ENCODE measurements around the gene BORCS6. TPM values are rescaled to one million over a fixed set of nuclear protein-coding genes. Genes with fewer than 3 reads are reported as not detected.

BORCS6 gene
- total and polyA plus RNA-seq, 2 donors (not counting 1 experiment from before 2014, with no cell fraction given): 9.7 to 20.2 TPM

DNA sequence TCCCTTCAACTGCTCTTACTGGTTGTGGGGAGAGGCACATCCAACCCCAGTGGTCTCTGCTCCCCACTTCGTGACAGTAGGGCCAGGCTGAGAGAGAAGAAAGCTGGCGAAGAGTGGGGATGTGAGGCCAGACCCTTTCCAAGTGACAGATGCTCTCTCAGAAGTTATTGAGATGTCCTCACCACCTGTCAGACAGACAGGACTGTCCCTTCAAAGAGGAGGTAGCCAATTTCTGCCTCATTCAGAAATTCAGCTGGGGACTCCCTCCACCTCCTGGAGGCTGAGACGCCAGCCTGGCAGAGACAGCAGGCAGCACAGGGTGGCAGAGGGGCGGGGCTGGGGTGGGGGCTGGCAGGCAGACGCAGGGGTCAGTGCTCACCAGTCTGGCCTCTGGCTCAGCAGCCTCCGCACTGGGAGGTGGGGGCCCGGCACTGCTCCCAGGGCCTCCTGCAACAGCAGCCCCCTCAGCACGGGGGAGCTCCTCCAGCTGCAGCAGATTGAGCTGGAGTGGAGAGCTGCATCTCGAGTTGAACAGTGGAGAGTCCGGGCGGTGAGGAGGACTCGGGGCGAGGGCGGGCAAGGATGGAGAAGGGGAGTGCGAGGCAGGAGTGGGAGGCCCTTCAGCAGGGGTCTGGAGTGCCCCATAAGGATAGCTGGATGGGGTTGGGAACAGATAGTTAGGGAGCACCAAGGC lies 46.9 kb downstream of the BORCS6 start:
- Histone ChIP-seq H3K4me1 (ENCODE audit: control insufficient read depth in 2 of 2, insufficient read depth in 2 of 2, low read length in 2 of 2) (peaks cover 9 to 15% of the 10 kb centered on the region in 2 donors), H3K9ac (ENCODE audit: low read length) (no peak overlapping the region), H3K4me2 (replicated peaks; ENCODE audit: low read depth, low read length, poor library complexity, severe bottlenecking) (no peak overlapping the region), H3K9me3 (ENCODE audit: control extremely low read depth in 1 of 3, control insufficient read depth in 2 of 3, insufficient read depth in 1 of 3, low read length in 2 of 3) (no peaks in the 10 kb centered on the region), H3K27me3 (replicated peaks in 1 of 4; ENCODE audit: control extremely low read depth in 1 of 4, control insufficient read depth in 3 of 4, insufficient read depth in 4 of 4, low read length in 3 of 4) (no peaks in the 10 kb centered on the region), H3K79me2 (ENCODE audit: control insufficient read depth, insufficient read depth, low read length) (peaks cover 9% of the 10 kb centered on the region), H3K4me3 (ENCODE audit: control extremely low read depth in 1 of 5, extremely low read depth in 1 of 5, insufficient read depth in 1 of 5, low read depth in 2 of 5, low read length in 4 of 5) (no peak overlapping the region), H4K20me1 (ENCODE audit: control insufficient read depth, insufficient read depth, low read length, poor library complexity, severe bottlenecking) (peaks cover 15% of the 10 kb centered on the region), H3K36me3 (replicated peaks in 1 of 2; ENCODE audit: control extremely low read depth in 1 of 2, control insufficient read depth in 1 of 2, extremely low read depth in 1 of 2, insufficient read depth in 2 of 2, low read length in 1 of 2) (peaks cover 0 to 65% of the 10 kb centered on the region in 2 experiments), H2AFZ (ENCODE audit: insufficient read depth, low read depth, low read length, poor library complexity, severe bottlenecking) (no peak overlapping the region), H3K27ac (ENCODE audit: low read length in 2 of 2) (no peak overlapping the region)
- no peaks in the 10 kb centered on the region for H3K9me3 Mint-ChIP-seq (ENCODE audit: insufficient read depth)
- WGBS (ENCODE audit: insufficient coverage): 95% methylated on average over 13 of the region's 15 CpGs
- ChIA-PET CTCF (interaction anchor here (7.2 kb wide), 1 partner anchor 24 kb away, joined by 68 read pairs; the partner anchor contains the start of gene ALOXE3), POLR2A (interaction anchor here (0.5 to 1.4 kb wide), 2 partner anchors 13 to 97 kb away, joined by 3 to 6 read pairs; no protein-coding TSS in a partner anchor)
- intact Hi-C loops (cut with micrococcal nuclease): no loop called here
- peak; percentile 42 for DNase-seq
- no peak for ATAC-seq (ENCODE audit: low read depth)
- TF ChIP-seq CTCF (IDR thresholded peaks at IDR 0.05) (no peak), EZH2 (IDR thresholded peaks at IDR 0.05; ENCODE audit: borderline replicate concordance, insufficient read depth, low read depth, low read length, poor library complexity, severe bottlenecking) (no peak)
- H3K27ac Mint-ChIP-seq: no peak overlapping the region
- H3K4me1 Mint-ChIP-seq: peaks cover 2% of the 10 kb centered on the region
- H3K27me3 Mint-ChIP-seq: no peaks in the 10 kb centered on the region
- H3K4me3 Mint-ChIP-seq: no peak overlapping the region
